Left lung (tissue), 10 donors: Measurements from ENCODE around the gene WBP1. TPM values are rescaled to one million over a fixed set of nuclear protein-coding genes. Genes with fewer than 3 reads are reported as not detected.
A peak's percentile ranks its signal among the peaks of the same experiment; 100 is the strongest.

Experiments used
- ATAC-seq: fragments of 200-7000 bp; cut with Tn5 transposase; one replicate; pipeline ENCODE4 v1.9.1; 2020; ENCODE audit warnings: moderate library complexity
- DNase-seq, 4 donors: peaks; one replicate each; pipeline ENCODE4 v3.0.0-alpha.2; 2013 to 2020
- H3K27ac ChIP-seq, 2 donors: fragments of 200-600 bp; sonication (generic) in 1 of 2; one replicate each; pipeline versions ENCODE4 v1.5.0 to v1.8.0; 2020 to 2021
- H3K27me3 ChIP-seq, 2 donors: fragments of 200-600 bp; sonication (generic) in 1 of 2; one replicate each; pipeline versions ENCODE4 v1.5.0 to v1.8.0; 2020 to 2021
- H3K36me3 ChIP-seq, 2 donors: fragments of 200-600 bp; sonication (generic) in 1 of 2; one replicate each; pipeline versions ENCODE4 v1.5.0 to v1.8.0; 2020 to 2021
- H3K4me1 ChIP-seq, 2 donors: fragments of 200-600 bp; one replicate each; pipeline ENCODE4 v1.8.0; 2021
- H3K4me3 ChIP-seq, 2 donors: fragments of 200-600 bp; sonication (generic) in 1 of 2; one replicate each; pipeline versions ENCODE4 v1.5.0 to v1.8.0; 2020 to 2021; ENCODE audit warnings: mild to moderate bottlenecking in 1 of 2
- H3K9me3 ChIP-seq, 2 donors: fragments of 200-600 bp; sonication (generic) in 1 of 2; one replicate each; pipeline versions ENCODE4 v1.5.0 to v1.8.0; 2020 to 2021
- intact Hi-C, 2 donors: fragments of 100-400 bp; cut with DNase I; formaldehyde crosslinking; loops; one replicate each; pipeline versions ENCODE4 v1.11.2 to v1.14.2; 2022
- polyA plus RNA-seq, 6 donors: library from polyadenylated mRNA; unstranded; fragments of 120-200 nt; gene quantifications; one replicate each; pipeline ENCODE4 v1.2.1, GENCODE V29; 2013; ENCODE audit not compliant: insufficient read length in 6 of 6
- total RNA-seq, 2 donors: library from RNA; stranded (reverse); fragmentation: NEBNext Ultra II Directional; extraction: Animal tissue kit (Norgen Biotek cat#: 25700); gene quantifications; one replicate each; pipeline ENCODE4 v1.2.1, GENCODE V29; 2021
- TF ChIP-seq, protein P1 (sequence below), 2 donors: fragments of 200-600 bp; sonication (generic) in 1 of 2; IDR thresholded peaks; one replicate each; pipeline versions ENCODE4 v1.5.0 to v1.8.0; 2021; ENCODE audit warnings: antibody characterized with exemption in 2 of 2
- donor health status: DM: no; HTN: yes; CAD: no.
- donor health status: DM: no; HTN: no; CAD: no.

WBP1 gene
- total and polyA plus RNA-seq, 8 donors, result 38.7 to 122 (median 108) TPM

DNA sequence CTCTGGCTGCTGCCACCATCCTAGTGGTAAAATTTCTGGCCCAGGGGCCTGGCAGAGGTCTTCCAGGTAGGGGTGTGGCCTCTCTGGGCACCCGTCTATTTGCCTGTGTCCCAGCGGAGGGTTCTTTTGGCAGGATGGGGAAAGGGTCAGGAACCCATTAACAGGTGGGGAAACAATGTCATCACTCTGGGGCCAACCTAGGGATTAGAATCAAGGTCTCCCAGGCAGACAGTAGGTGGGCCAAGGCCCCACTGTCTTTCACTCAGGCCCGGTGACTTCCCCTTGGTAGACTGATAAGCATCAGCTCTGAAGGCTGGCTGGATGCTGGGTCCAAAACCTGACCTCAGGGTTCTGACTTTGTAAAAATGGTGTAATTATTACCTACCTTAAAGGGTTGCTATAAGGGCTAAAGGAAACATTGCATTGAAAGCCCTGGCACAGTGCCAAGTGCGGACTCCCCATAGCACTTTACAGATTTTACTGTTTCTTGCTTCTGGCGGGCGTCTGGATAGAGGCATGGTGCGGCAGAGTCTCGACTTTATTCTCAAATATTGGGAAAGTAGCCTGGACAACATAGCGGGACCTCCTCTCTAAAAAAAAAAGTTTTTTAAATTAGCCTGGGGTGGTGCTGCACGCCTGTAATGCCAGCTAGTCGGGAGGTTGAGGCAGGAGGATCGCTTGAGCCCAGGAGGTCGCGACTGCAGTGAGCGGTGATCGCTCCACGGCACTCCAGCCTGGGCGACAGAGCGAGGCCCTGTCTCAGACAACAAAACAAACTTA is 38.9 kb downstream of the WBP1 start:
- Histone ChIP-seq H3K9me3 (no peaks in the 10 kb centered on the region), H3K4me3 (peak overlapping the region; percentile 33 to 53), H3K36me3 (peaks cover 0 to 25% of the 10 kb centered on the region in 2 donors), H3K4me1 (peaks cover 21 to 34% of the 10 kb centered on the region in 2 donors), H3K27me3 (peaks cover 30 to 57% of the 10 kb centered on the region in 2 donors), H3K27ac (no peak overlapping the region)
- ATAC-seq, result no peak
- intact Hi-C loops, result no loop called here
- peak in 1 of 4 donors; percentile 21 for DNase-seq
- TF ChIP-seq, protein P1, sequence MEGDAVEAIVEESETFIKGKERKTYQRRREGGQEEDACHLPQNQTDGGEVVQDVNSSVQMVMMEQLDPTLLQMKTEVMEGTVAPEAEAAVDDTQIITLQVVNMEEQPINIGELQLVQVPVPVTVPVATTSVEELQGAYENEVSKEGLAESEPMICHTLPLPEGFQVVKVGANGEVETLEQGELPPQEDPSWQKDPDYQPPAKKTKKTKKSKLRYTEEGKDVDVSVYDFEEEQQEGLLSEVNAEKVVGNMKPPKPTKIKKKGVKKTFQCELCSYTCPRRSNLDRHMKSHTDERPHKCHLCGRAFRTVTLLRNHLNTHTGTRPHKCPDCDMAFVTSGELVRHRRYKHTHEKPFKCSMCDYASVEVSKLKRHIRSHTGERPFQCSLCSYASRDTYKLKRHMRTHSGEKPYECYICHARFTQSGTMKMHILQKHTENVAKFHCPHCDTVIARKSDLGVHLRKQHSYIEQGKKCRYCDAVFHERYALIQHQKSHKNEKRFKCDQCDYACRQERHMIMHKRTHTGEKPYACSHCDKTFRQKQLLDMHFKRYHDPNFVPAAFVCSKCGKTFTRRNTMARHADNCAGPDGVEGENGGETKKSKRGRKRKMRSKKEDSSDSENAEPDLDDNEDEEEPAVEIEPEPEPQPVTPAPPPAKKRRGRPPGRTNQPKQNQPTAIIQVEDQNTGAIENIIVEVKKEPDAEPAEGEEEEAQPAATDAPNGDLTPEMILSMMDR (IDR thresholded peaks at IDR 0.05), result no peak

DNA sequence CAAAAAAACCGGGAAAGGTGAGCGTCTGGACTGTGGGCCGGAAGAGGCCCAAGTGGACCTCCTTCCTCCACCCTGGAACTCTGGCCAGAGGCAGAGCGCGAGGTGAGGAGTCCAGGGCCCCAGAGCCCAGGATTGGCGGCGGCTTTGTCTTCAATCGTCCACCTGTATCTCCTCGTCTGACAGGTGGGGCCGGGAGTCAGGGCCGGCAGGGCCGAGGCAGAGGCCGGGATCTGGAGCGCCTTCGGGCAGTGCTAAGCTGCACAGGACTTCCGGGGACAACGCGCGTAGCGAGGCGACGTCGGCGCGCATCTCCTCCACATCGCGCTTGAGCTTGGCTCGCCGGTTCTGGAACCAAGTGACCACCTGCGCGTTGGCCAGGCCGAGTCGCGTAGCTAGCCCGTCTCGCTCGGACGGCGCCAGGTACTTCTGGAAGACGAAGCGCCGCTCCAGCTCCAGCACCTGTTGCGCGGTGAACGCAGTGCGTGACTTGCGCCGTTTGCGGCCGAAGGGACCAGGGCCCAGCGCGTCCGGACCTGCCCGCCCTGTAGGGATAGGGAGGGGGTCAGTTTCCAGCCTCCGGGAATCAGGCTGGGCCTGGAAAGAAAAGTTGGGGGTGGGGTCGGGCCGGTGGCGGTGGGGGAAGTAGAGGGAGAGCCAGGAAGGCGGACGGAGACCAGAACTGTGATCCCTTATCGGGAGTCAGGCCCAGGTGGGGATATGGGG is 39.7 kb downstream of the WBP1 start:
- Histone ChIP-seq H3K4me1 (peaks cover 21 to 41% of the 10 kb centered on the region in 2 donors), H3K27me3 (peaks cover 30 to 64% of the 10 kb centered on the region in 2 donors), H3K4me3 (peak overlapping the region; percentile 33 to 53), H3K9me3 (no peaks in the 10 kb centered on the region), H3K36me3 (peaks cover 0 to 17% of the 10 kb centered on the region in 2 donors), H3K27ac (peak overlapping the region in 1 of 2 donors; percentile 33)
- TF ChIP-seq, protein P1 (IDR thresholded peaks at IDR 0.05), result no peak
- ATAC-seq (peak; percentile 65), DNase-seq (peak in 2 of 4 donors; percentile 19 to 88)
- intact Hi-C loops, result no loop called here

GRCh38 chr2:74498500-74499266 is 40.4 kb downstream of the WBP1 start:
- Histone ChIP-seq H3K36me3 (peaks cover 0 to 10% of the 10 kb centered on the region in 2 donors), H3K27me3 (peaks cover 30 to 72% of the 10 kb centered on the region in 2 donors), H3K27ac (no peak overlapping the region), H3K4me3 (peak overlapping the region; percentile 33 to 53), H3K9me3 (no peaks in the 10 kb centered on the region), H3K4me1 (peaks cover 24 to 48% of the 10 kb centered on the region in 2 donors)
- intact Hi-C loops, result no loop called here
- DNase-seq (peak in 1 of 4 donors; percentile 20), ATAC-seq (peak; percentile 19)
- TF ChIP-seq, protein P1 (IDR thresholded peaks at IDR 0.05), result no peak

DNA sequence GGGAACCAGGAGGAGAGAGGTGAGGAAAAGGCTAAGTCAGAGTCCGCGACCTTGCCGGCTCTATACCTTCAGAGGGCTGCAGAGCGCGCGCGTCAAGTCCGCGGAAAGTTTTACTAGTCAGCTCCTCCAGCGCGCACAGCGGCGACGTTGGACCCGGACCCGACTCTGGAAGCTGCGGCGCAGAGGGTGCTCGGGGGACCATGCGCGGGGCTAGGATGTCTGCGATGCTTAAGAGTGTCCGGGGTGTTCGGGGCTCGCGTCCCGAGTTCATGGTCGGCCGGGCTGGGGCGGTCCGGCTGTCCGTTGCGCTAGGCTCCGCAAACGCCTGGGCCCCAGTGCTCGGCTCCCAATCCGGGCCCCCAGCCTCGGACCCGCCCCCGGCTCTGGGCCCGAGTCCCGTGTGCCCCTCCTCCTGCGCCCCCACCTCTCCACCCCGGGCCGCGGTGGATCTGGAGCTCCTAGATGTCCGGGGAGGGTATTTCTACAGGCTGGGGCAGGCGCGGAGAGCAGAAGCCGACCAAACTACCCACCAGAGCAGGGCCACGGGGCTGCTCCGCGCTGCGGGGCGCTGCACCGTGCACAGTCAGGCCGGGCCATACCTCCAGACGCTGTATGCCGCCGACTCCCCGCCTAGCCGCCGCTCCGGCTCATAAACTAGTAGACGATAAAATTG is 41.2 kb downstream of the WBP1 start, which contains the start of gene LBX2:
TSS of gene LBX2 (minus strand) at position 337 of the 673 bp plus-strand sequence. CDS start at position 271, 66 bp downstream.
- peak in 1 of 4 donors; percentile 81 for DNase-seq
- intact Hi-C loops, result no loop called here
- peak; percentile 1 for ATAC-seq
- H3K9me3 ChIP-seq, result no peaks in the 10 kb centered on the region
- peaks cover 25 to 55% of the 10 kb centered on the region in 2 donors for H3K4me1 ChIP-seq
- H3K4me3 ChIP-seq, result peak within 1 kb of the TSS; percentile 33 to 53
- peaks cover 0 to 3% of the 10 kb centered on the region in 2 donors for H3K36me3 ChIP-seq
- H3K27ac ChIP-seq, result no peak within 1 kb of the TSS
- peaks cover 30 to 72% of the 10 kb centered on the region in 2 donors for H3K27me3 ChIP-seq
- TF ChIP-seq, protein P1 (IDR thresholded peaks at IDR 0.05), result no peak
